HEK293T (cell line): ENCODE results near the gene TCERG1L.

Source experiments
- CTCF ChIA-PET: fragments of 350-600 bp; formaldehyde crosslinking; extraction: SDS; loops from one replicate; lab custom pipeline; 2021; ENCODE audit warnings: antibody characterized with exemption, inconsistent platforms; lab: Yijun Ruan, JAX
- POLR2A ChIA-PET: fragments of 350-600 bp; formaldehyde crosslinking; extraction: SDS; loops from one replicate; lab custom pipeline; 2020; ENCODE audit warnings: antibody characterized with exemption, inconsistent platforms; lab: Yijun Ruan, JAX
- DNase-seq: peaks from one replicate; pipeline ENCODE4 v3.0.0; 2012; ENCODE audit warnings: mixed read lengths; ENCODE audit errors: extremely low spot score
- ARNT ChIP-seq: fragments of 450-650 bp; IDR thresholded peaks from 2 replicates; pipeline ENCODE4 v1.6.1; 2017; ENCODE audit warnings: mild to moderate bottlenecking
- BHLHE40 ChIP-seq: fragments of 450-650 bp; IDR thresholded peaks from 2 replicates; pipeline ENCODE4 v1.6.1; 2016; ENCODE audit warnings: mild to moderate bottlenecking, moderate library complexity, borderline replicate concordance
- CTBP1 ChIP-seq: fragments of 450-650 bp; IDR thresholded peaks from 2 replicates; pipeline ENCODE4 v1.6.1; 2016; ENCODE audit warnings: borderline replicate concordance
- ELF4 ChIP-seq: fragments of 450-650 bp; IDR thresholded peaks from 2 replicates; pipeline ENCODE4 v1.6.1; 2017; ENCODE audit warnings: antibody characterized with exemption
- FOXA1 ChIP-seq: fragments of 450-650 bp; IDR thresholded peaks from 2 replicates; pipeline ENCODE4 v1.6.1; 2016; ENCODE audit warnings: mild to moderate bottlenecking
- FOXK2 ChIP-seq: fragments of 450-650 bp; IDR thresholded peaks from 2 replicates; pipeline ENCODE4 v1.6.1; 2016; ENCODE audit warnings: mild to moderate bottlenecking
- FOXM1 ChIP-seq: fragments of 450-650 bp; IDR thresholded peaks from 2 replicates; pipeline ENCODE4 v1.6.1; 2017; ENCODE audit warnings: mild to moderate bottlenecking, borderline replicate concordance
- HDGF ChIP-seq: fragments of 450-650 bp; IDR thresholded peaks from 2 replicates; pipeline ENCODE4 v1.6.1; 2017; ENCODE audit warnings: antibody characterized with exemption, borderline replicate concordance
- L3MBTL2 ChIP-seq: fragments of 450-650 bp; conservative IDR thresholded peaks from 2 replicates; pipeline ENCODE4 v1.6.1; 2016; ENCODE audit warnings: mild to moderate bottlenecking
- LEF1 ChIP-seq: fragments of 450-650 bp; IDR thresholded peaks from 2 replicates; pipeline ENCODE4 v1.6.1; 2017; ENCODE audit warnings: mild to moderate bottlenecking, borderline replicate concordance
- NFRKB ChIP-seq: fragments of 450-650 bp; IDR thresholded peaks from 2 replicates; pipeline ENCODE4 v1.6.1; 2016; ENCODE audit warnings: mild to moderate bottlenecking, moderate library complexity
- SP1 ChIP-seq: fragments of 450-650 bp; IDR thresholded peaks from 2 replicates; pipeline ENCODE4 v1.6.1; 2017
- SUZ12 ChIP-seq: fragments of 450-650 bp; IDR thresholded peaks from 2 replicates; pipeline ENCODE4 v1.6.1; 2016; ENCODE audit warnings: mild to moderate bottlenecking
- TARDBP ChIP-seq: fragments of 450-650 bp; IDR thresholded peaks from 2 replicates; pipeline ENCODE4 v1.6.1; 2016
- ZNF384 ChIP-seq: fragments of 450-650 bp; IDR thresholded peaks from 2 replicates; pipeline ENCODE4 v1.6.1; 2016
- TF ChIP-seq, protein P1 (sequence below): fragments of 450-650 bp; IDR thresholded peaks from 2 replicates; pipeline ENCODE4 v1.6.1; 2016

The TCERG1L gene

DNA sequence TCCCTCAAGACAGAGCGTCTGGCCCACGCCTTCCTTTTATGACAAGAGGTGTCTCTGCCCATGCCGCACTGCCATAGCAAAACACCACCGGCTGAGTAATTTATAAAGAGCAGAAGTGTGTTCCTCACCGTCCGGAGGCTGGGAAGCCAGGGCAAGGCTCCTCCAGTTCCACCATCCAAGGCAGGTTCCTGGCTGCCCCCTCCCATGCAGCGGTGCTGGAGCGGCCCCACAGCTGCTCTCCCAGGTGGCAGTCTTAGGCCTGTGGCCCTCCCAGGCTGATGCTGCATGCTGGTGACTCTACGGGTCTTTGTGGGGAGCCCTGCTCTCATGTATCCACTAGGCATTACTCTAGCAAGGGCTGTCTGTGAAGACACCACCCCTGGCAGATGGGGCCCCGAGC lies 113.1 kb downstream of the TCERG1L start:
- ChIA-PET POLR2A (no interaction called here), CTCF (no interaction called here)
- DNase-seq: no peak
- TF ChIP-seq NFRKB (no peak), ARNT (no peak), L3MBTL2 (no peak), HDGF (no peak), BHLHE40 (no peak), SP1 (no peak), LEF1 (no peak), FOXA1 (no peak), SUZ12 (no peak), TARDBP (no peak), ELF4 (no peak), CTBP1 (no peak), FOXK2 (no peak), FOXM1 (no peak), ZNF384 (no peak)
- TF ChIP-seq, protein P1, sequence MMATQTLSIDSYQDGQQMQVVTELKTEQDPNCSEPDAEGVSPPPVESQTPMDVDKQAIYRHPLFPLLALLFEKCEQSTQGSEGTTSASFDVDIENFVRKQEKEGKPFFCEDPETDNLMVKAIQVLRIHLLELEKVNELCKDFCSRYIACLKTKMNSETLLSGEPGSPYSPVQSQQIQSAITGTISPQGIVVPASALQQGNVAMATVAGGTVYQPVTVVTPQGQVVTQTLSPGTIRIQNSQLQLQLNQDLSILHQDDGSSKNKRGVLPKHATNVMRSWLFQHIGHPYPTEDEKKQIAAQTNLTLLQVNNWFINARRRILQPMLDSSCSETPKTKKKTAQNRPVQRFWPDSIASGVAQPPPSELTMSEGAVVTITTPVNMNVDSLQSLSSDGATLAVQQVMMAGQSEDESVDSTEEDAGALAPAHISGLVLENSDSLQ: no peak

DNA sequence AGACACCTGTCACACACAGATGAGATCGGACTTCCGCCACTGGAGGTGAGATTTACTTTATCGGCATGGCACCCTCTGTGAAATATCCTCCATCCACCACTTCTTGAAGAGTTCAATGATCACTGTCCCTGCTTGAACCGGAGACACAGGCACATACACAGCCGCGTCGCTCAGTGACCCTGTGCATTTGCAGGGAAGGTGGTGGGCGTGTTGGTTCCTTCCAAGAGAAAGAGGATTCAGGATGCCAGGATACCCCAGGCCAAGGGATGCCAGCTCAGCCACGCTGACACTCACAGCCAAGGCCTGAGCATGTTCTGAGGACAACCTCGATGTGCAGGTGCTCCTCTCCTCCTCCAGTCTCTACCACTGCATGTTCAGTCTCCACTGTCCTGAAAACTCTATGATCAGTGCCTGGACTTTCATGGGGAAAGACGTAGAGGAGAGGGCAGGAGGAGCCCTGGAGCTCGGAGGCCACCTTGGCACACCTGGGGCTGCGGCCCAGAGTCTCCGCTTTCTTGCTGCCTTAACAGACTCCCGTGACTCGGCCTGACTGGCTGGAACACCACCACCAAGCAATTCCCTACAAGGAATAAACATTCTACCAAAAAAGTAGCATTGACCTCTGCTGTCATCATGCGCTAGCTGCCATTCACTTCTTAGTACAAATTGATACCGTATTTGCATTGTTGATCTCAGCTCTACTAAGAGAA lies 115.2 kb downstream of the TCERG1L start:
- DNase-seq: no peak
- CTCF ChIA-PET: interaction anchor here (0.6 kb wide), 1 partner anchor 175 kb away, joined by 4 read pairs; no protein-coding TSS in a partner anchor
- TF ChIP-seq FOXM1 (no peak), HDGF (no peak), ELF4 (no peak), FOXK2 (no peak), LEF1 (no peak), BHLHE40 (no peak), SUZ12 (no peak), NFRKB (no peak), CTBP1 (no peak), L3MBTL2 (no peak), ARNT (no peak), FOXA1 (no peak), SP1 (no peak), ZNF384 (no peak), TARDBP (no peak)
- TF ChIP-seq, protein P1: no peak
- POLR2A ChIA-PET: no interaction called here

DNA sequence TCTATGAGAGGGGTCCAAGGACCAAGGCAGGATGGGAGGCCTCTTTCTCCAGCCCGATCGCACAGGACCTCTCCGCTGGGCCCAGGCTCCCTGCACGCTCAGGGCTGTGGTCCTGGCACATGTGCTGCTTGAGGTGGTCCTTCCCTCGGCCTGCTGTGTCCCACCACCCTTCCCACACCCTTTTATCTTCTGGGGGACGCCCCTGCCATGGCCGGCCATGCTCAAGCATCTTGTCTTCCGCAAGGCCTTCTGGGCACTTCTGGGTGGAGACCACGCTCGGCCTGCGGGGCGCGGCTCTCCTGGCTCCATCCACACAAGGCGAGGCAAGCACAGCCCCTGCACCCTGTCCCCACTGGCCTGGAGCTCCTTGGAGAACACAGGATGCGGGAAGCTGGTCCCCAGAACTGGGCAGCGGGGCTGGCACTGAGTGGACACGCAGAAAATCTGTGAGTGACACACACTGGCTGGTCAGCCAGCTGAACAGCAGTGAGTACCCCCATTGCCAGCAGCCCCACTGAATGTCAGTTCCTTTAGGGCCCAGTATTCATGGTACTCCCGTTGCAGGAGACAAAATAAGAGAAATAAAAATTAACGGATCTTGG lies 115.9 kb downstream of the TCERG1L start:
- ChIA-PET CTCF (interaction anchor here (0.6 kb wide), 1 partner anchor 176 kb away, joined by 4 read pairs; no protein-coding TSS in a partner anchor), POLR2A (no interaction called here)
- no peak for DNase-seq
- no peak for TF ChIP-seq ELF4
- TF ChIP-seq CTBP1: no peak
- TF ChIP-seq BHLHE40: no peak
- TF ChIP-seq ZNF384: no peak
- TF ChIP-seq, protein P1: no peak
- TF ChIP-seq TARDBP: no peak
- TF ChIP-seq SP1: no peak
- TF ChIP-seq LEF1: no peak
- TF ChIP-seq FOXA1: no peak
- no peak for TF ChIP-seq HDGF
- TF ChIP-seq NFRKB: no peak
- TF ChIP-seq FOXK2: no peak
- no peak for TF ChIP-seq ARNT
- no peak for TF ChIP-seq SUZ12
- TF ChIP-seq FOXM1: no peak
- TF ChIP-seq L3MBTL2: no peak

DNA sequence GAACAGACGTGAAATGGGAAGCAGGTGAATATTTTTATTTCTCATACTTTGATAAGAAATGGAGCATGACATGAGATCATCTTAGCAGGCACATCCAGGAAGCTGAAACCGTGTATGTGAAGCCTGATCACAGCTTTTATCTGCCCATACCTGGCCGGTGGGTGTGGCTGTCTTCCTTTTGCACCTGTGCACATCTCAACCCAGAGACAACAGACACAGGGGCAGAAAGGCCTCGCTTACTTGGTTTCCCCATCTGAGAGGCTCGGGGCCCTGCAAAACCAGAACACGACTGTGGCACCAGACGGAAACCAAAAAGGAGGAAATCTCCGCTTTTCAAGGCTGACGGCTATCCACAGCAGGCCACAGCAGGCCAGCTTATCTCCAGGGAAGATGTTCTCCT lies 116.4 kb downstream of the TCERG1L start:
- no peak for DNase-seq
- TF ChIP-seq ARNT: no peak
- no peak for TF ChIP-seq ZNF384
- no peak for TF ChIP-seq SUZ12
- TF ChIP-seq LEF1: no peak
- no peak for TF ChIP-seq FOXK2
- no peak for TF ChIP-seq BHLHE40
- no peak for TF ChIP-seq HDGF
- no peak for TF ChIP-seq FOXA1
- no peak for TF ChIP-seq SP1
- TF ChIP-seq NFRKB: no peak
- TF ChIP-seq FOXM1: no peak
- TF ChIP-seq L3MBTL2: no peak
- TF ChIP-seq, protein P1: no peak
- ChIA-PET CTCF (no interaction called here), POLR2A (no interaction called here)

DNA sequence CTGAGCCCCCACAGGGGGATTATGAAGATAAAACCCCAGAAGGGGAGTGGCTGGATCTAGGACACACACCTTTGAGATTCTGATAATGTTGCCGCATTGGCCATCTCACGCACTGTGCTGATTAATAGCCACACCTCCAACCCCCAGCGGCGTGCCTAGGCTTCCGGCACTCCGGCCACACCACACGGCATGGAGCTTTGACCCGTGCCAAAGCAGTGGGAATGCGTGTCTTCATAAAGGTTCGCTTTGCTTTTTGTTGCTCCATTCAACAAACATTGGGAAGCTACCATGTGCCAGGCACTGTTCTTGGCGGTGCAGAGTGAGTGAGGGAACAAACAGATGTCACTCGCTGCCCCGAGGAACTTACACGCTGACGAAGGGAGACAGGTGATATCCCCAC lies 117.6 kb downstream of the TCERG1L start:
- CTCF ChIA-PET: no interaction called here
- POLR2A ChIA-PET: no interaction called here
- TF ChIP-seq TARDBP: no peak
- no peak for TF ChIP-seq FOXA1
- no peak for TF ChIP-seq LEF1
- TF ChIP-seq SP1: no peak

More for the DNA sequence above, 117.6 kb downstream of the TCERG1L start:
- no peak for DNase-seq
